Right lobe of liver (tissue), 4 donors: ENCODE results near the gene SCYGR2.

Source experiments
- CTCF ChIP-seq, 4 donors: fragments of 200-600 bp in 3 of 4; fragments of 450-650 bp in 1 of 4; IDR thresholded peaks; one replicate each; pipeline versions ENCODE4 v1.5.1 to v1.8.0; 2016 to 2022; ENCODE audit warnings: antibody characterized with exemption in 4 of 4, mild to moderate bottlenecking in 2 of 4
- POLR2A ChIP-seq: fragments of 450-650 bp; IDR thresholded peaks from one replicate; pipeline ENCODE4 v1.6.1; 2017; ENCODE audit warnings: antibody characterized with exemption, mild to moderate bottlenecking
- donor health status: DM: no; HTN: no; CAD: no.
- donor health status: DM: no; HTN: no; CAD: no.
- donor health status: DM: no; HTN: yes; CAD: no.

DNA sequence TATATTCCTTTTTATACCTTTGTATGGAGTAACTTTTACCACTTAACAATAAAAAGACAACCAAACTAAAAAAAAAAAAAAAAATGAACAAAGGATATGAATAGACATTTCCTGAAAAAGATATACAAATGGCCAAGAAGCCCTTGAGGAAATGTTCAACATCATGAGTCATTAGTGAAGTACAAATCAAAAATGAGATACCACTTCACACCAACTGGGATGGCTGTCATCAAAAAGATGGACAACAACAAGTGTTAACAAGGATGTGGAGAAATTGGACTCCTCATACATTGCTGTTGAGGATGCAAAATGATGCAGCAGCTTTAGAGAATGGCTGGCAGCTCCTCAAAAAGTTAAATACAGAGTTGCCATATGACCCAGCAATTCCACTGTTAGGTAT lies 22.6 kb upstream of the SCYGR2 start:
- no peak for TF ChIP-seq CTCF (IDR thresholded peaks at IDR 0.05)
- no peak for TF ChIP-seq POLR2A
